ENCODE measurements around the gene SAMD9L.

DNA sequence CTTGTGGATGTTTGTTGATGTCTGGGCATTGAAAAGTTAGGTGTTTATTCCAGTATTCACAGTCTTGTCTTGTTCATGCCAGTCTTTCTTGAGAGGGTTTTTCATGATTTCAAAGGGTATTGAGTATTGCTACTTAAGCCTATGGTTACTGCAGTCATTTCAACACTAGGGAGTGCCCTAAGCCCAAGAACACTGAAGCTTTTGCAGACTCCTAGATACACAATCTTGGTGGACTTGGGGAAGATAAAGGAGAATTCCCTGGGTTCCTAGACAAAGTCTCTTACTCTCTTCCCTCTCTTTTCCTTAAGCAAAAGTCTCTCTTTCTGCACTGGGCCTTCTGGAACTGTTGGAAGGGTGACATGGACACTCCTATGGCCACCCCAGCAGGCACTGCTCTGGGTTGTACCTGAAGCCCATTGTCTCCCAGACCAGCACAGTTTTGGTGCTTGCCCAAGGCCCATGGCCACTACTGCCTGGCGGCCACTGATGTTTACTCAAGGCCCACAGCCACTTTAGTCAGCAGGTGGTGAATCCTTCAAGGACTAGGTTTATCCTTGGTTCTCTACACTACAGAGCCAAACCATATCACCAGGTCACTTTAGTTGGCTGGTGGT, 55.3 kb downstream of the SAMD9L start:
- TF ChIP-seq POLR2A (IDR thresholded peaks at IDR 0.05; ENCODE audit: low read length) (no peak), HDAC2 (IDR thresholded peaks at IDR 0.05) (no peak), CTCF (IDR thresholded peaks at IDR 0.05) (peak; percentile 37), EP300 (IDR thresholded peaks at IDR 0.05) (no peak), ZC3H11A (IDR thresholded peaks at IDR 0.05) (no peak), USF2 (IDR thresholded peaks at IDR 0.05) (no peak), HEYL (CRISPR knock-in tag; IDR thresholded peaks at IDR 0.05) (no peak), HOXB13 (CRISPR knock-in tag; IDR thresholded peaks at IDR 0.05; ENCODE audit: low read depth) (no peak), CHD4 (IDR thresholded peaks at IDR 0.05; ENCODE audit: borderline replicate concordance) (no peak), SMC3 (IDR thresholded peaks at IDR 0.05) (0 out of 3 replicates have a peak, but pooled peaks have one; percentile 11), ZFP36 (IDR thresholded peaks at IDR 0.05; ENCODE audit: borderline replicate concordance, partially characterized antibody) (no peak), MYC (IDR thresholded peaks at IDR 0.05; ENCODE audit: borderline replicate concordance, low read length) (no peak), ESRRA (IDR thresholded peaks at IDR 0.05; ENCODE audit: borderline replicate concordance, low read length) (no peak)
- TF ChIP-seq, protein P1, sequence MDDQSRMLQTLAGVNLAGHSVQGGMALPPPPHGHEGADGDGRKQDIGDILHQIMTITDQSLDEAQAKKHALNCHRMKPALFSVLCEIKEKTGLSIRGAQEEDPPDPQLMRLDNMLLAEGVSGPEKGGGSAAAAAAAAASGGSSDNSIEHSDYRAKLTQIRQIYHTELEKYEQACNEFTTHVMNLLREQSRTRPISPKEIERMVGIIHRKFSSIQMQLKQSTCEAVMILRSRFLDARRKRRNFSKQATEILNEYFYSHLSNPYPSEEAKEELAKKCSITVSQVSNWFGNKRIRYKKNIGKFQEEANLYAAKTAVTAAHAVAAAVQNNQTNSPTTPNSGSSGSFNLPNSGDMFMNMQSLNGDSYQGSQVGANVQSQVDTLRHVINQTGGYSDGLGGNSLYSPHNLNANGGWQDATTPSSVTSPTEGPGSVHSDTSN (IDR thresholded peaks at IDR 0.05): no peak
